ENCODE results near the gene BOLL. TPM values are rescaled to one million over a fixed set of nuclear protein-coding genes. Genes with fewer than 3 reads are reported as not detected.

Gene BOLL
- total RNA-seq, 1 donor from 2014 or later, result not detected

DNA sequence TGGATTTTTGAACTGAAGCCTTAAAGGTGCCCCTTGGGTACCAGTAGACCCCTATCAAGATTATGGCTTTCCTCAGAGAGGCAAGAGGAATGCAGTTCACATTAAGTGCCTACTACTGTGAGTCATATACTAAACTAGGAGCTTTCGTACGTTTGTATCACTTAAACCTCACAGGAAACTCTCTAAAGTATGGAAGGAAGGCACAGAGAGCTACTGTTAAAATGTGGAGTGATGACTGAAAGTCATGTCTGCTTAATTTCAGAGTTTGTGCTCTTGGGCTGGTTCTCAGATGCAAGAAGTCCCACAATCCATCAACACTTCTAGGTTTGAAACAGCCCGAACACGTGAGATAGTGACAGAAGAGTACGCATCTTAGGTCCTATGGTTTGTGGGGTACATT, 23.9 kb upstream of the BOLL start:
- TF ChIP-seq, protein P1, sequence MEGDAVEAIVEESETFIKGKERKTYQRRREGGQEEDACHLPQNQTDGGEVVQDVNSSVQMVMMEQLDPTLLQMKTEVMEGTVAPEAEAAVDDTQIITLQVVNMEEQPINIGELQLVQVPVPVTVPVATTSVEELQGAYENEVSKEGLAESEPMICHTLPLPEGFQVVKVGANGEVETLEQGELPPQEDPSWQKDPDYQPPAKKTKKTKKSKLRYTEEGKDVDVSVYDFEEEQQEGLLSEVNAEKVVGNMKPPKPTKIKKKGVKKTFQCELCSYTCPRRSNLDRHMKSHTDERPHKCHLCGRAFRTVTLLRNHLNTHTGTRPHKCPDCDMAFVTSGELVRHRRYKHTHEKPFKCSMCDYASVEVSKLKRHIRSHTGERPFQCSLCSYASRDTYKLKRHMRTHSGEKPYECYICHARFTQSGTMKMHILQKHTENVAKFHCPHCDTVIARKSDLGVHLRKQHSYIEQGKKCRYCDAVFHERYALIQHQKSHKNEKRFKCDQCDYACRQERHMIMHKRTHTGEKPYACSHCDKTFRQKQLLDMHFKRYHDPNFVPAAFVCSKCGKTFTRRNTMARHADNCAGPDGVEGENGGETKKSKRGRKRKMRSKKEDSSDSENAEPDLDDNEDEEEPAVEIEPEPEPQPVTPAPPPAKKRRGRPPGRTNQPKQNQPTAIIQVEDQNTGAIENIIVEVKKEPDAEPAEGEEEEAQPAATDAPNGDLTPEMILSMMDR (IDR thresholded peaks at IDR 0.05), result no peak
- no peaks in the 10 kb centered on the region for H3K27me3 ChIP-seq
- no peak overlapping the region for H3K4me3 ChIP-seq
- intact Hi-C loops (cut with DNase I), result no loop called here
- DNase-seq (no peak), ATAC-seq (no peak)
- H3K9me3 ChIP-seq, result no peaks in the 10 kb centered on the region
- no peak overlapping the region for H3K27ac ChIP-seq
- peaks cover 15% of the 10 kb centered on the region for H3K4me1 ChIP-seq
- H3K36me3 ChIP-seq, result no peaks in the 10 kb centered on the region

DNA sequence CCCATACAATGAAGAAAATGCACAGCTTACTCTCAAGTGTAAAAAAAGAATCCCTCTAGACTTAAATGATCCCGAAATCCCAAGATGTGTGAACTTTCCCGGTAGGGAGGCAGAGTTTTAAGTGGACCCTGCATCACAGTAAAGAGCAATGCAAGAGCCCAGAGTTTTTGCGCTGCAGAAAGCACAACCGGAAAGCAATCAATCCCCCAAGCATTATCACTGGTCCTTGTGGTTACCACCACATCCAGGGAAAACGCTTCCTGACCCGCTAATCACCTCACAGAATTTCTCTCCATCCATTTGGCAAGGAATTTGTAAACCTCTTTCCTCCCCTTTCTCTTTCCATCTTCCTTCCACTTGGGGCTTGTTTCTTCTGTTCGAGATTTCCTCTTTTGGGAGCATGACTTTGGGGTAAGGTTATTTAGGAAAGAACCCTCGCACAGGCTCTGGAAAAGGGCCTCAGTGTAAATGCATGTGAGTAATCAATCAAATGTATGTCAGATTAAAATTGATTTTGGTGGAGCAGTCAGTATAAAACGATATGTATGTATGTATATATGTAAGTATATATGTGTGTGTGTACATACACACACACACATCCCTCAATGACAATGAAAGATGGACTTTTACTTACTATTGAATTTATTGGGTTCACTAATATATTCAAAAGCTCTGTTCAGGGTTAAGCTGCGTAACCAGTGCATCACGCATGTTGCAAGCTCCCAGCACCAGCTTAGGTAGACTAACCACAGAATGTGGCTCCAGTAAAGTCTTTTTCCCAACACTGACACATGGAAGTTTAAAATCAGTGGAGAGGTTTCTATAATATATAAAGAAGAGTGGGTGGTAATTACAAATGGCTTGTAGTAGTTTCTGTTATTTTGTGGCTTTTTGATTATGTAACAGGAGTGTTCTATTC, 20.9 kb upstream of the BOLL start:
- Histone ChIP-seq H3K27ac (no peak overlapping the region), H3K4me3 (peak overlapping the region; percentile 76), H3K9me3 (no peaks in the 10 kb centered on the region), H3K4me1 (peaks cover 22% of the 10 kb centered on the region), H3K27me3 (no peaks in the 10 kb centered on the region), H3K36me3 (no peaks in the 10 kb centered on the region)
- intact Hi-C loops (cut with DNase I), result no loop called here
- no peak for ATAC-seq
- TF ChIP-seq, protein P1 (IDR thresholded peaks at IDR 0.05), result no peak
- DNase-seq, result no peak

DNA sequence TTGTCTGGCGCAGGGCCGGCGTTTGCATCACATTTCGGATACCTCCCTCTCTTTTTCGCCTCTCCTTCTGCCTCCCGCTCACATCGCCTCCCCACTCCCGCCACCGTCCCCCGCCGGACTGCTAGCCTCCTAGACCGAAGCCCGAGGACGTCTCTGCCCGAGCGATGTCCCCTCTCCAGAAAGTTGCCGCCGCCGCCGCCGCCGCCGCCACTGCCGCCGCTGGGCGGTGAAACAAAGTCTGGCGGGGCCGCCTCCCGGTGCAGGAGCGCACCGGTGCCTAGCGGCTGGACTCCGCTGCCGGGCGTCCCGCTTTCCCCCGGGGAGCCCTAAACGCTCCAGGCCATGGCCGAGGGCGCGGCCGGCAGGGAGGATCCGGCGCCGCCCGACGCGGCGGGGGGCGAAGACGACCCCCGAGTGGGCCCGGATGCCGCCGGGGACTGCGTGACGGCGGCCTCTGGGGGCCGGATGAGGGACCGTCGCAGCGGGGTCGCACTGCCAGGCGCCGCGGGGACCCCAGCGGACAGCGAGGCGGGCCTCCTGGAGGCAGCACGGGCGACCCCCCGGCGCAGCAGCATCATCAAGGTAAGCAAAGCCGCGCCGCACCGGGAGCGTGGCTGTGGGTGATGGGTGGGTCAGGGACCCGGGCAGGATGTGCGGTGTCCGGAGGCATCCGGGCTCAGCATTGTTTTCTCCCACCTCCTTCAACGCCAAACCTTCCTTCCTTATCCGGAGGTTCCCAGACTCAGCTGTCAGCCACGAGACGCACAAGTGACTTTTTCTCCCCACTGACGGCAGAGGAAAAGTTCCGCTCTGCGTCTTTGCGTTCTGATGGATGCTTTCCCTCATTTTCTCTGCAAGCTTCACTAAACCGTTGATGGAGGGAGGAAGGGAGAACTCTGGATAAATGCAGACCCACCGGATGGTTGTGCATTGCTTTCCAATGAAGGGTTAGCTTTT, 19.9 kb upstream of the BOLL start:
- TF ChIP-seq, protein P1 (IDR thresholded peaks at IDR 0.05), result no peak

DNA sequence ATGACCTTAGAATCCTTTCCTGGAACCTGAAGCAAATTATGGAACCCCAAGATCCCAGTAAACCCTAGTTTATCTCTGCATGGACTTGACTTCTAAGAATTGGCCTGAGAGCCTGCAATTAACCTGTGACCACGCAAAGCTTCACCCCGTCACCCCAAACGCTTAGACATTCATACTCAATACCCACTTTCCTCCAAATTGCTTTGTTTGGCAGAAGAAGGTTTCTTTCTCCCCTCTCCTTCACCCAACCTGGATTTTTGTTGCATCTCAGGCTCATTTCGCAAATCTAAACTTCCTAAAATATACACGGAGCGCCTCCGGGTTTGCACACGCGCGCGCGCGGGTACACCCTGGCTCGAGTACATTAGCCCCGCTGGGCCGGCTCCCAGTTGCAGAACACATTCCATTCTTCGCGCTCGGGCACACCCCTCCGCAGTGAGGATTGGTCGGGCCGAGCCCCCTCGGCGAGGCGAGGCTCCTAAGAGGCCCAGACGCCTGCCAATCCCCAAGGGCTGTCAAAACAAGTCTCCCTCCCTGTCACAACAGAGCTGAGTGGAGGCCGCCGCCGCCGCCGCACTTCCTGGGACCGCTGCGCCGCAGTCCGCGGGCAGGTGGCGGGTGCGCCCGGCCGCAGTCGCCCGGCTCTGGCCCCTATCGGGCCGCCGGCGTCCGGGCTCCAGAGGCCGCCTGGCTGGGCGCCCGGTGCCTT, 19.1 kb upstream of the BOLL start, which contains the start of gene PLCL1:
TSS of gene PLCL1 (plus strand) at position 545 of the 709 bp plus-strand sequence.
- Histone ChIP-seq H3K27ac (peak within 1 kb of the TSS; percentile 53), H3K9me3 (no peaks in the 10 kb centered on the region), H3K36me3 (no peaks in the 10 kb centered on the region), H3K4me3 (peak within 1 kb of the TSS; percentile 76), H3K4me1 (peaks cover 22% of the 10 kb centered on the region), H3K27me3 (no peaks in the 10 kb centered on the region)
- intact Hi-C loops (cut with DNase I), result loop anchor here (5.0 kb wide), 1 partner anchor 323 kb away; no protein-coding TSS in a partner anchor
- DNase-seq (peak; percentile 96), ATAC-seq (peak; percentile 98)
- TF ChIP-seq, protein P1 (IDR thresholded peaks at IDR 0.05), result no peak

More for the DNA sequence above, 19.9 kb upstream of the BOLL start:
- H3K4me3 ChIP-seq, result peak overlapping the region; percentile 76
- H3K36me3 ChIP-seq, result no peaks in the 10 kb centered on the region
- no peaks in the 10 kb centered on the region for H3K9me3 ChIP-seq
- peak; percentile 65 for DNase-seq
- peak overlapping the region; percentile 53 for H3K27ac ChIP-seq
- H3K27me3 ChIP-seq, result no peaks in the 10 kb centered on the region
- H3K4me1 ChIP-seq, result peaks cover 22% of the 10 kb centered on the region
- ATAC-seq, result peak; percentile 53
- intact Hi-C loops (cut with DNase I), result loop anchor here (5.0 kb wide), 1 partner anchor 322 kb away; no protein-coding TSS in a partner anchor

DNA sequence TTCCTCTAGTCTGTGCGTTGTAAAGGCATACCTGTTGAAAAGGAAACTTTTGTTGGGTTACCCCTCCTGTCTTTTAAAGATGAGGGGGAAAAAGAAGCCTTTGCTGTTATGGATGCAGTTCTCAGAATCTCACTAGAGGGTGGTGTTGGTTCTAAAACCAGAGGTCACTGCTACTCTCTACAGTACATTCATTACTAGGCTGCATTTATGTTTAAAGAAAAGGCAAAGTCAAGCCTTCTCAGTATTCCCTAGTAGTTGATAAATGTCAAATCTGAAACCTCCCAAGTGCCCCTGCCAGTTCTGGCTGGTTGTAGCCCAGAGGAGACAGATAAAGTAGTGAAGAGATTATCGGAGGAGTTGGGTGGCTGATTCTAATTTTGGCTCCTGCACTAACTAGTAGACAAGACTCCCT, 17.9 kb upstream of the BOLL start:
- intact Hi-C loops (cut with DNase I), result loop anchor here (5.0 kb wide), 1 partner anchor 324 kb away; no protein-coding TSS in a partner anchor

More for the DNA sequence above, 17.9 kb upstream of the BOLL start:
- H3K4me3 ChIP-seq, result no peak overlapping the region
- DNase-seq (no peak), ATAC-seq (peak; percentile 57)
- no peaks in the 10 kb centered on the region for H3K36me3 ChIP-seq
- no peaks in the 10 kb centered on the region for H3K9me3 ChIP-seq
- no peaks in the 10 kb centered on the region for H3K27me3 ChIP-seq
- H3K4me1 ChIP-seq, result peaks cover 22% of the 10 kb centered on the region
- TF ChIP-seq, protein P1 (IDR thresholded peaks at IDR 0.05), result peak; percentile 70
- no peak overlapping the region for H3K27ac ChIP-seq

All from upper lobe of right lung (tissue), 1 donor.